Suprapubic skin (tissue), 4 donors: ENCODE results near the gene APOE. TPM values are rescaled to one million over a fixed set of nuclear protein-coding genes. Genes with fewer than 3 reads are reported as not detected.
A peak's percentile ranks its signal among the peaks of the same experiment; 100 is the strongest.

ENCODE experiments used
- DNase-seq, 2 donors: peaks; one replicate each; pipeline ENCODE4 v3.0.0-alpha.2; 2019; ENCODE audit warnings: low spot score in 2 of 2
- H3K27ac ChIP-seq: fragments of 200-600 bp; sonication (generic); one replicate; pipeline ENCODE4 v1.5.1; 2019
- H3K27me3 ChIP-seq: fragments of 200-600 bp; sonication (generic); one replicate; pipeline ENCODE4 v1.5.1; 2019
- H3K36me3 ChIP-seq: fragments of 200-600 bp; sonication (generic); one replicate; pipeline ENCODE4 v1.5.1; 2019
- H3K4me1 ChIP-seq: fragments of 200-600 bp; sonication (generic); one replicate; pipeline ENCODE4 v1.5.1; 2019
- H3K4me3 ChIP-seq: fragments of 200-600 bp; sonication (generic); one replicate; pipeline ENCODE4 v1.5.1; 2019; ENCODE audit warnings: mild to moderate bottlenecking
- H3K9me3 ChIP-seq: fragments of 200-600 bp; sonication (generic); one replicate; pipeline ENCODE4 v1.5.1; 2019
- EP300 ChIP-seq: sonication (generic); formaldehyde crosslinking; IDR thresholded peaks from one replicate; pipeline ENCODE4 v1.6.1; 2017; ENCODE audit warnings: antibody characterized with exemption
- POLR2A ChIP-seq, 2 donors: fragments of 450-650 bp; IDR thresholded peaks; one replicate each; pipeline ENCODE4 v1.6.1; 2017; ENCODE audit warnings: antibody characterized with exemption in 2 of 2, mild to moderate bottlenecking in 2 of 2, moderate library complexity in 2 of 2
- POLR2AphosphoS5 ChIP-seq, 3 donors: sonication (generic); formaldehyde crosslinking; IDR thresholded peaks; one replicate each; pipeline ENCODE4 v1.6.1; 2017; ENCODE audit warnings: antibody characterized with exemption in 3 of 3
- WGBS: methylation state at CpG from one replicate; pipeline ENCODE4 v1.1.5; 2018; 5-methylcytosine and 5-hydroxymethylcytosine counted together
- total RNA-seq, 4 donors: library from RNA; depleted of rRNA; stranded (reverse); fragments of >200 nt; gene quantifications; one replicate each; pipeline ENCODE4 v1.1.0, GENCODE V29; 2016
- TF ChIP-seq, protein P1 (sequence below), 2 donors: fragments of 200-600 bp in 1 of 2; fragments of 450-650 bp in 1 of 2; sonication (generic) in 1 of 2; IDR thresholded peaks; one replicate each; pipeline ENCODE4 v1.5.1; 2016 to 2019; ENCODE audit warnings: antibody characterized with exemption in 2 of 2, mild to moderate bottlenecking in 1 of 2, moderate library complexity in 1 of 2

The APOE gene
- total RNA-seq, 4 donors from 2014 or later = 418 to 859 (median 594) TPM

GRCh38 chr19:44865196-44865767, 40.3 kb upstream of the APOE start:
- 92% methylated on average over 16 of the region's 27 CpGs for WGBS
- no peaks in the 10 kb centered on the region for H3K27me3 ChIP-seq
- TF ChIP-seq EP300 = no peak
- H3K4me1 ChIP-seq = peaks cover 8% of the 10 kb centered on the region
- H3K36me3 ChIP-seq = peaks cover 17% of the 10 kb centered on the region
- H3K9me3 ChIP-seq = no peaks in the 10 kb centered on the region
- no peak overlapping the region for H3K27ac ChIP-seq
- H3K4me3 ChIP-seq = no peak overlapping the region
- no peak for DNase-seq

DNA sequence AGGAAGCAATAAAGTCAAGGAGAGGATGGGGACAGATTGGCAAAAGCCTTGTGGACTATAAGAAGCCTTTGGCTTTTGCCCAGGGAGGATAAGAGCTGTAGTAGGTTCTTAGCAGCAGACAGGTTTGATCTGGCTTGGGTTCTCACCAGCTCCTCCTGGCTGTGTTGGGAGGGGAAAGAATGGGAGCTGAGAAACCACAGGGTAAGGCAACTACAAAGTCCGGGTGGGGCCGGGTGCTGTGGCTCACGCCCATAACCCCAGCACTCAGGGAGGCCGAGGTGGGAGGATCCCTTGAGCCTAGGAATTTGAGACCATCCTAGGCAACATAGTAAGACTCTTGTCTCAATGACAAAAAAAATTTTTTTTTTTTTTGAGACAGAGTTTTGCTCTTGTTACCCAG, 38.9 kb upstream of the APOE start:
- WGBS = 65% methylated on average over 4 of the region's 4 CpGs
- DNase-seq = no peak
- H3K36me3 ChIP-seq = peaks cover 26% of the 10 kb centered on the region
- no peaks in the 10 kb centered on the region for H3K9me3 ChIP-seq
- H3K4me3 ChIP-seq = no peak overlapping the region
- no peak overlapping the region for H3K27ac ChIP-seq
- TF ChIP-seq, protein P1, sequence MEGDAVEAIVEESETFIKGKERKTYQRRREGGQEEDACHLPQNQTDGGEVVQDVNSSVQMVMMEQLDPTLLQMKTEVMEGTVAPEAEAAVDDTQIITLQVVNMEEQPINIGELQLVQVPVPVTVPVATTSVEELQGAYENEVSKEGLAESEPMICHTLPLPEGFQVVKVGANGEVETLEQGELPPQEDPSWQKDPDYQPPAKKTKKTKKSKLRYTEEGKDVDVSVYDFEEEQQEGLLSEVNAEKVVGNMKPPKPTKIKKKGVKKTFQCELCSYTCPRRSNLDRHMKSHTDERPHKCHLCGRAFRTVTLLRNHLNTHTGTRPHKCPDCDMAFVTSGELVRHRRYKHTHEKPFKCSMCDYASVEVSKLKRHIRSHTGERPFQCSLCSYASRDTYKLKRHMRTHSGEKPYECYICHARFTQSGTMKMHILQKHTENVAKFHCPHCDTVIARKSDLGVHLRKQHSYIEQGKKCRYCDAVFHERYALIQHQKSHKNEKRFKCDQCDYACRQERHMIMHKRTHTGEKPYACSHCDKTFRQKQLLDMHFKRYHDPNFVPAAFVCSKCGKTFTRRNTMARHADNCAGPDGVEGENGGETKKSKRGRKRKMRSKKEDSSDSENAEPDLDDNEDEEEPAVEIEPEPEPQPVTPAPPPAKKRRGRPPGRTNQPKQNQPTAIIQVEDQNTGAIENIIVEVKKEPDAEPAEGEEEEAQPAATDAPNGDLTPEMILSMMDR (IDR thresholded peaks at IDR 0.05) = no peak
- TF ChIP-seq POLR2AphosphoS5 (IDR thresholded peaks at IDR 0.05) (no peak), EP300 (no peak), POLR2A (IDR thresholded peaks at IDR 0.05) (no peak)
- H3K4me1 ChIP-seq = peaks cover 8% of the 10 kb centered on the region
- H3K27me3 ChIP-seq = no peaks in the 10 kb centered on the region

DNA sequence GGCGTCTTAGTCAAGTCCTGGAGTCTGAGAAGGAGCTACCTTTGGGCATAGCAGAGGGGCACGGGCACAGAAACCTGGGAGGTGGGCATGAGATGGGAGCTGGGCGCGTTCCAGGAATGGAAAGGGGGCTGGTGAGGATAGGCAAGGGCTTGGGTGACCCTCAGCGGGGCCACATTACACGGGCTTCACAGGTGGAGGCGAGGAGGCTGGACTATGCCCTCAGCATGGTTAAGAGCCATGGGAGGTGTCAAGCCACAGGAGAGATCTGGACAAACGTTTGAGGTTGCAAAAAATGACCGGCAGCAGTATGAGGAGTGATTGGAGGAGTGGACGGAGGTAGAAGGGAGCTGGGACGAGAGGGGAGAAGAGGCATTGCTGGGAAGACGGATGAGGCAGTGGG, 38.0 kb upstream of the APOE start:
- Histone ChIP-seq H3K27ac (no peak overlapping the region), H3K36me3 (peaks cover 35% of the 10 kb centered on the region), H3K9me3 (no peaks in the 10 kb centered on the region), H3K27me3 (no peaks in the 10 kb centered on the region), H3K4me1 (peaks cover 8% of the 10 kb centered on the region), H3K4me3 (no peak overlapping the region)
- DNase-seq = no peak
- WGBS = 87% methylated on average over 12 of the region's 12 CpGs
- no peak for TF ChIP-seq POLR2A (IDR thresholded peaks at IDR 0.05)
- no peak for TF ChIP-seq EP300
- TF ChIP-seq, protein P1 (IDR thresholded peaks at IDR 0.05) = no peak
- TF ChIP-seq POLR2AphosphoS5 (IDR thresholded peaks at IDR 0.05) = no peak

DNA sequence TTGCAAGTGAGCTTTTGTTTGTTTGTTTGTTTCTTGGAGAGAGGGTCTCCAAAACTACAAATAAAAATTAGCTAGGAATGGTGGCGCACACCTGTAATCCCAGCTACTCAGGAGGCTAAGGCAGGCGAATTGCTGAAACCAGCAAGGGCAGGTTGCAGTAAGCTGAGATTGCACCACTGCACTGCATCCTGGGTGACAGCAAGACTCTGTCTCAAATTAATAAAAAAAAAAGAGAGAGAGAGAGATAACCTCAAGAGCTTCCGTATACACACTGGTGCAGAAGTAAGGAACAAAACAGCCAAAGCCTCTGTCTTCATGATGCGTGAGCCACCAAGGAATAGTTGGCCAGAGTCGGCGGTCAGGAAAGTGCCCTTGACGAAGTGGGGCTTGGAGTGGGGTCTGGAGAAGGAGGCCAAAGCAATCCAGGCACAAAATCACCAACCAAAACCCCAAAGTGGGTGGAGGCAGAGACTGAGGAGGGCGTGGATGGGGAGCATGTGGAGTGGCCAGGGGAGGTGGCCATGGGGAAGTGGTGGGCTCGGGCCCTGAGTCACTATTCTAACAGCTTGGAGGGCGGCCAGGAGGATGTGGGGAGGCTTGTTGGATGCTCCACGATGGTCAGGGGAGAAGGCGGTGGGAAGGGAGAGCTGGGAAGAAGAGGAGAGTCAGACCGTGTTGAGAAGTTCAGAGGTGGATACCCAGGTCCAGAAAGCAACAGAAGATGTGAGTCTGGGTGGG, 35.7 kb upstream of the APOE start:
- Histone ChIP-seq H3K36me3 (peaks cover 57% of the 10 kb centered on the region), H3K27me3 (no peaks in the 10 kb centered on the region), H3K27ac (peak overlapping the region; percentile 2), H3K4me3 (no peak overlapping the region), H3K9me3 (no peaks in the 10 kb centered on the region), H3K4me1 (peaks cover 8% of the 10 kb centered on the region)
- TF ChIP-seq POLR2AphosphoS5 (IDR thresholded peaks at IDR 0.05) = no peak
- TF ChIP-seq EP300 = no peak
- TF ChIP-seq POLR2A (IDR thresholded peaks at IDR 0.05) = no peak
- TF ChIP-seq, protein P1 (IDR thresholded peaks at IDR 0.05) = no peak
- 72% methylated on average over 13 of the region's 13 CpGs for WGBS
- no peak for DNase-seq

GRCh38 chr19:44871809-44872208, 33.8 kb upstream of the APOE start:
- TF ChIP-seq, protein P1 (IDR thresholded peaks at IDR 0.05) = no peak
- TF ChIP-seq POLR2A (IDR thresholded peaks at IDR 0.05) = no peak
- TF ChIP-seq EP300 = no peak
- TF ChIP-seq POLR2AphosphoS5 (IDR thresholded peaks at IDR 0.05) = no peak
- Histone ChIP-seq H3K4me1 (peaks cover 3% of the 10 kb centered on the region), H3K4me3 (no peak overlapping the region), H3K36me3 (peaks cover 66% of the 10 kb centered on the region), H3K27me3 (no peaks in the 10 kb centered on the region), H3K27ac (no peak overlapping the region), H3K9me3 (no peaks in the 10 kb centered on the region)
- WGBS = 90% methylated on average over 4 of the region's 14 CpGs
- DNase-seq = no peak
